ENCODE measurements around the gene SCAMP3. TPM values are rescaled to one million over a fixed set of nuclear protein-coding genes. Genes with fewer than 3 reads are reported as not detected.

The SCAMP3 gene
- total and polyA plus RNA-seq, 2 of the 4 experiments (the other 2 are of a cell fraction), result 30.5 to 118 TPM

DNA sequence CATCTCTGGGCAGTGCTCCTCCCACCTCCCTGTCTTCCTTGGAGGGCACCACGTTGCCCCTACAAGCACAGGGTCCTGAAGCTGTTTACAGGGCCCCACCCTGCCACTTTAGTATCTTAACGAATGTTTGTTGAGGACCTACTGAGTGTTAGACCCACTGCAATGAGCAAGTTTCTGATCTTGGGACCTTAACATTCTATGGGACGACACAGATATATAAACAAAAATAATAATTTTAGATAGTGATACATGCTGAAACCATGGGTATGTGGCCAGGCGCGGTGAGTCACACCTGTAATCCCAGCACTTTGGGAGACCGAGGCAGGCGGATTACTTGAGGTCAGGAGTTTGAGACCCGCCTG, 17.0 kb downstream of the SCAMP3 start:
- WGBS, 2 experiments (ENCODE audit: extremely low coverage in 2 of 2, insufficient read length in 1 of 2), result no CpG with 5 or more reads among the region's 8 CpGs
- no peaks in the 10 kb centered on the region for H4K20me1 ChIP-seq (ENCODE audit: insufficient read depth, low read length)
- no peak for ATAC-seq (ENCODE audit: low read depth)
- H3K9me3 ChIP-seq (ENCODE audit: control insufficient read depth, insufficient read depth, low read length), result no peaks in the 10 kb centered on the region
- H4K8ac ChIP-seq (ENCODE audit: low read depth in 2 of 2, low read length in 2 of 2), result peak overlapping the region; percentile 93 to 98
- H3K4me2 ChIP-seq (ENCODE audit: low read depth, low read length), result peak overlapping the region; percentile 91
- peak overlapping the region; percentile 96 for H2AFZ ChIP-seq (replicated peaks; ENCODE audit: low read length, poor library complexity)
- H3K4me3 ChIP-seq (ENCODE audit: insufficient read depth, low read depth, low read length), result peak overlapping the region; percentile 53
- in situ Hi-C loops (cut with MboI; ENCODE audit: low sequenced_read_pairs) (no loop called here), dilution Hi-C loops (cut with HindIII; ENCODE audit: low sequenced_read_pairs, unreplicated experiment) (no loop called here), intact Hi-C loops (cut with micrococcal nuclease) (no loop called here)
- H3K9me1 ChIP-seq (ENCODE audit: insufficient read depth, low read length), result peaks cover 6% of the 10 kb centered on the region
- peak overlapping the region; percentile 90; the same call in 1 of the 2 replicates for H3K23ac ChIP-seq (ENCODE audit: low read depth, low read length)
- peak overlapping the region; percentile 92 for H4K91ac ChIP-seq (ENCODE audit: insufficient read depth, low read depth, low read length)
- BruUV-seq (replicated peaks), result no TSS peak
- H2AK9ac ChIP-seq (replicated peaks; ENCODE audit: low read depth, low read length, poor library complexity), result peak overlapping the region; percentile 96
- peak overlapping the region; percentile 31; the same call in 1 of the 2 replicates for H3K18ac ChIP-seq (ENCODE audit: low read depth, low read length)
- H2AK5ac ChIP-seq (ENCODE audit: low read depth, low read length), result peak overlapping the region; percentile 87
- peaks cover 13% of the 10 kb centered on the region for H3K36me3 ChIP-seq (ENCODE audit: control insufficient read depth, insufficient read depth, low read length)
- TF ChIP-seq RAD21 (IDR thresholded peaks at IDR 0.05; ENCODE audit: low read length) (no peak), FOS (IDR thresholded peaks at IDR 0.05; ENCODE audit: low read depth, low read length) (no peak)
- peak overlapping the region; percentile 68 for H3K9ac ChIP-seq (ENCODE audit: low read depth, low read length)
- H2BK5ac ChIP-seq (ENCODE audit: low read depth, low read length, poor library complexity, severe bottlenecking), result peak overlapping the region; percentile 77
- peak overlapping the region; percentile 87 for H3K56ac ChIP-seq (ENCODE audit: extremely low read depth, insufficient read depth, low read length)
- H4K5ac ChIP-seq (ENCODE audit: low read depth, low read length), result peak overlapping the region; percentile 41
- H2BK15ac ChIP-seq (ENCODE audit: low read depth, low read length), result peak overlapping the region; percentile 95; the same call in 2 of the 3 replicates
- H2BK20ac ChIP-seq (ENCODE audit: low read depth, low read length), result no peak overlapping the region
- ChIA-PET POLR2A (ENCODE audit: unreplicated experiment) (no interaction called here), CTCF (no interaction called here)
- H3K4ac ChIP-seq (ENCODE audit: low read depth, low read length), result peak overlapping the region; percentile 96
- H2BK120ac ChIP-seq (ENCODE audit: low read depth, low read length), result peak overlapping the region; percentile 80
- H3K27ac ChIP-seq (ENCODE audit: insufficient read depth, low read length), result peak overlapping the region; percentile 80
- H3K14ac ChIP-seq (replicated peaks; ENCODE audit: low read depth, low read length), result peak overlapping the region; percentile 92
- H3K79me1 ChIP-seq (ENCODE audit: low read depth in 1 of 2, low read length in 2 of 2), result peaks cover 4 to 31% of the 10 kb centered on the region in 2 experiments; a peak in 3 of 4 replicates
- no peak for DNase-seq
- H3K27me3 ChIP-seq (ENCODE audit: control insufficient read depth, insufficient read depth, low read length), result no peaks in the 10 kb centered on the region
- H3K4me1 ChIP-seq (ENCODE audit: control insufficient read depth, insufficient read depth, low read length), result peaks cover 6% of the 10 kb centered on the region; the same call in 1 of the 2 replicates
